EL (cell line): ENCODE results near the gene POFUT2.

Source experiments
- DNase-seq: peaks from one replicate; pipeline ENCODE4 v3.0.0-alpha.2; 2016

POFUT2 gene

DNA sequence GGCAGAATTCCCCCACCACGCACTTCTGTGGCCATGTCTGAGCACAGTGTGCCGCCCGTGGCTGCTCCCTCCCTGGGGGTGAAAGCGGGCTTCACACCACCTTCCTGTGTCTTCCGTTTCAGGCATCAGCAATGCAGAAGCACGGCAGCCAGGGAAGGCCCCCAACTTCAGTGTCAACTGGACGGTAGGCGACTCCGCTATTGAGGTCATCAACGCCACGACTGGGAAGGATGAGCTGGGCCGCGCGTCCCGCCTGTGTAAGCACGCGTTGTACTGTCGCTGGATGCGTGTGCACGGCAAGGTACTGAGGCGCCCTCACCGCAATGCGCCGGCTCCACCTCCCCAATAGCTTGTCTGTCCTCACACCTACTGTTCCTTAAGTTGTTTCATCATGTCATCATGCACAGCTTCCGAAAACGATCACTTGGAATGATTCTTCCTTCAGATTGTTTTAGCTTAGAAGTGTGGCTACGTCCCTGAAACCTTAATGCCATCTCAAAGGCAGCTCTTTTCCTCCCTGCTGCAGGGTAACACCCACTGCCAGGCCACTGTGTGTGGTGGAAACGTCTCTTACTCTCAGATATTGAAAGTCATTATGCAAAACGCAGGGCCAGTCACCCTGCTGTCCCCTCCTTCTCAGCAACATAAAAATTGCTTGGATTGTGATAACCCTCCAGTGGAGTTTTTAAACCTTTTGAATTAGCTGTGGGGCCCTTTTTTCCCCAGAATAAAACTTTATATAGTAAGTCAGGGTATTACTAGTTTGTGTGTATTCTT lies 66.8 kb downstream of the POFUT2 start:
- DNase-seq, result no peak

DNA sequence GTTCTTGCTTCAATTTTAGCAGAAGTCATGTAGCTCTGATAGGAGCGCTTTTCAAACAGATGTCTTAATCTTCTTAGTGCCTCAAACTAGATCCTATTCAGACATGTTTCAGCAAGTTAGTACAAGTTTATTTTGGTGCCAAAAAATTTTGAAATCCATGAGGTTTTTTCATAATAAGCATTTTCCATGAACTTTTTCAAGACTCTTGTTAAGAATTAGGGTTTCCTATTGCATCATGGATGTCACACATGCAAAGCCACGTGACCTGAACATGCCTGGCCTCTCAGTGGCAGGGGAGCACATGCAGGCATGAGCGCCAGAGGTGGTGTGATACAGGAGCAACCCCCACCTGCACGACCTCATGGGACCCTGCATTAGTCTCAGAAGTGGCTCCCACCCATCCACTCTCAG lies 67.6 kb downstream of the POFUT2 start:
- DNase-seq, result no peak

DNA sequence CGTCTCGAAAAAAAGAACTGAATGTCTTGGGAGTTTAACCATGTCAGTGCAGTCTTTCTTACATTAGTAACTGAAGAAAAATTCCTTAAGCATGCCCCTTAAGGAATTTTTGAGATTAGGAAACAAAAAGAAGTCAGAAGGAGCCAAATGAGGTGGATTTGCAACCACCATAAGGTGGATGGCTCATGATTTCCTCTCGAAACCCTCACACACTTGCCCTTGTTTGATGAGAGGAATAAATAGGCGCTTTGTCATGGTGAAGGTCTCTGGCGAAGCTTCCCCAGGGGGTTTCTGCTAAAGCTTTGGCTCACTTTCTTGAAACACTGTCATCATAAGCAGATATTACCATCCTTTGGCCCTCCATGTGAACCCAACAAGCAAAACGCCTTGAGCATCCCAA lies 68.2 kb downstream of the POFUT2 start:
- DNase-seq, result no peak

DNA sequence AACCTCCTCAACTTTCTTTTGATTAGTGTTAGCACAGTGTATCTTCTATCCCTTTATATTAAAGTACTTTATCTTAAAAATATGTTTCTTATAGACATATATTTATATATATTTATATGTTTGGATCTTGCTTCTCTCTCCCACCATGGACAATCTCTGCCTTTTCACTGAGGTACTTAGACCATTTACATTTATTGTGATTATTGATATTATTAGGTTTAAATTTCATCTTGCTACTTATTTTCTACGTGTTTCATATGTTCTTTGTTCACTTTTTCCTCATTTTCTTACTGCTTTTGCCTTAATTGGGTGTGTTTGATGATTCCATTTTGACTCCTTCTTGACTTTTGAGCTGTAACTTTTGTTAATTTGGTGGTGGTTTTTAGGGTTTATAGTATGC lies 70.7 kb downstream of the POFUT2 start:
- no peak for DNase-seq

DNA sequence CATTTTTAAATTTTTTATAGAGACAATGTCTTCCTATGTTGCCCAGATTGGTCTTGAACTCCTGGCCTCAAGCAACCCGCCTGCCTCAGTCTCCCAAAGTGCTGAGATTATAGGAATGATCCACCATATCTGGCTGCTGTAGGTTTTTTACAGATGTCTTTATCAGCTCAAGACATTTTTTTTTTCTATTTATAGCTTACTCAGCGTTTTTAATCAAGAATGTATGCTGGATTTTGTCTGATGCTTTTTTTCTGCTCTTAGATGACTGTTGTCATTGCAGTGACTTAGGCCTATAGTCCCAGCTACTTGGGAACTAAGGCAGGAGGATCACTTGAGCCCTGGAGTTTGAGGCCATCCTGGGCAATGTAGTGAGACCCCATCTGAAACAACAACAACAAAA lies 72.5 kb downstream of the POFUT2 start:
- no peak for DNase-seq
